GM18507 (cell line): Measurements from ENCODE around the gene CCDC179.

Source experiments
- DNase-seq: peaks from one replicate; pipeline ENCODE4 v3.0.0; 2011; ENCODE audit warnings: low read depth; ENCODE audit not compliant: insufficient read length; ENCODE audit errors: extremely low spot score
- FAIRE-seq: peaks from 2 replicates; lab custom pipeline; 2011; peaks lifted over from hg19 to GRCh38; lab: Jason Lieb, UNC

The CCDC179 gene

DNA sequence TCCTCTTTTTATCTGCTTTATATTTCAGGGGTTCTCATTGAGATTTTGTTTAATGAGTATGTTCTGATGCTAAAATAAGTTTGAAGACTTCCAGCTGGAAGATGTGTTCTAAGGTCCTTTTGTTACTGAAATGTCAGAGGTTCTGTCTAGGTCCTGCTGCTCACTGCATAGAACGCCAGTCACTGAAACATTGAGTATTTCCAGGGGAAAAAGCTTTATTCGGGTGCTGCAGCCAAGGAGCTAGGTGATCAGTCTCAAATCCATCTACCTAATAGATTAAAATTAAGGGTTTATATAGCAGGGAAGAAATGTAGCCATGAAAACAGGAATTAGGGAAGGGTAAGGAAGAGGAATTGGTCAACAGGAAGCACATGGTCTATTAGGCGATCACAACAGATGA lies 50.4 kb downstream of the CCDC179 start:
- no peak for FAIRE-seq
- no peak for DNase-seq

DNA sequence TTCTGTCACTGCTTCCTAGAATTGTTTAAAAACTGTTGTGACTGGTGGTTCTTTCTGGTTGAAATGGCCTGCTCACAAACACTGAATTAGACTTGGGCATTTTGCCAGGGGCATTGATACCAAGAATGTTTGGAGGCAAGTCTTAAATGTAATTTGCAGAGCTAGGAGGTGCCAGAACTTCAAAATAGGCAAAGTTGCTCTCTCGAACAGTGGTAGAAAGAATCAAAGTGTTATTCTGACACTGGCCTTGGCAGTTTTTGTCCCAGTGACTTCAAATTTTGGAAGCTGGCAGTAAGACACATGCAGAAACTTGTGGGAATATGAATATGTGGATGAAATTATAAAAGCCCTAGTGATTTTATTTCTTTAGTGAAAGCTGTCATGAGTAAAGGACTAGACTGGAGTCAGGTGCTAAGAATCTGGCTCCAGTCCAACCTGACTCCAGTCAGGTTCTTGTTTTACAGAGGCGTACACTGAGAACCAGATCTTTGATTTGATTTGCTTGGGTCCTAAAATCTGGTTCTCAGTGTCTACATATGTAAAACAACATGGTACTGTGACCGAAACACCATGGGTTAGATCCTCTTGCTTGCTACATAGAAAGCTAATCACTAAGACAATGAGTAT lies 51.6 kb downstream of the CCDC179 start:
- FAIRE-seq = no peak
- DNase-seq = no peak

DNA sequence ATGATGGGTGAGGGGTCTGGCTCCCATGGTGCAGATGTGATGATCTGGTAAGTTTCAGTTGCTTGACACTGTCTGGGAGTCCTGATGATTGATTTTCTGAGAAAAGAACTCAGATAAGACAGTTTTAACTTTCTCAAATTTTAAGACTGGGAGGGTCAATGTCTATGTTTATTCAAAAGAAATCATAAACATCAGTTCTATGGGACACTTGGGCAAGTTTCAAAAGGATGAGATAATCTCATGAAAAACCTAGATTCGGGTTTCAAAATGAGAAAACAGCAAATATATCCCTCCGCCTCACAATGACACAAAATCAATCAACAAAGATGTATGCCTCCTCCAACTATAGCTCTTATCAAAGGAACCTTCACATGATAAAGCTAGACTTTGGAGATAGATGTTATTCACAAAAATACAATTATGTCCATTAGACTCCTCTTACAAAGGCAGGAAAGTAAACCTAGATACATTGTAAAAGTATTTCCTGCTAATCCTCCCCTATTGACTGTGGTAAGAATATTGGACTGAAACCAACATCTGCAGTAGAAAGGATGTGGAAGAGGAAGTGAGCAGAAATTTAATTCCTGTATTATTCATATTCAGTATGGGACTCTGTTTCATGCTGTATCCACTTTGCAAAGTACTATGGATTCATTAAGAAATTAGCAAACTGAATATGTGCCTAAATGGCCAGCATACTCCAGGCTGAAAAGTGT lies 52.3 kb downstream of the CCDC179 start:
- DNase-seq = no peak
- FAIRE-seq = peak; percentile 52

DNA sequence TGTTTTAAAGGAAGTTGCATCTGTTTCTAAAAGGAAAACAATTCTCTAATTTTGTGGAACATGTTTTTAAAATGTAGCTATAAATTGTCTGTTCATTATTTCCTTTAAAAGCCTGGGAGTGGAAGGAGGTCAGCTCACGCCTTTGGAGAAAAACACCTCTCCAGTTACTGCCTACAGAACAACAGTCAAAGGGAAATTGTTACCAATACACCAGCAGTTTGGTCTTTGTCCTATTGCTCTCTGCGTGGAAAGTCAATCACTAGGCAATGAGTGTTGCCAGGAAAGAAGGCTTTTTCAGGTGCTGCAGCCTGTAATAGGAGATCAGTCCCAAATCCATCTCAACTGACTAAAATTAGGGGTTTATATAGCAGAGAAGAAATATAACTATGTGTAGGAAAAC lies 52.9 kb downstream of the CCDC179 start:
- FAIRE-seq (no peak), DNase-seq (no peak)

DNA sequence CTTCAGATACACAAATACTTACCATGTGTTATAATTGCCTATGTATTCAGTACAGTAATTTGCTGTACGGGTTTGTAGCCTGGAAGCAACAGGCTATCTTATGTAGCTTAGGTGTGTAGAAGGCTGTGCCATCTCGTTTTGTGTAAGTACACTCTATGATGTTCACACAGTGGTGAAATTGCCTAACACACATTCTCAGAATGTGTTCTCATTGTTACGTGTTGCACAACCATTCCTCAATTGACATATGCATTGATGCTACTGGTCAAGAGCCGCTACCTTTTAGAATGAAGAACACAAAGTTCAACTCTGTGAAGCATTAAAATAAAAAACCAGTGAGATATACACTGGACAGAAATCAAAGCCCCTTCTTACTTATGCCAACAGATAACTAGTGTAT lies 57.4 kb downstream of the CCDC179 start:
- FAIRE-seq (no peak), DNase-seq (no peak)

DNA sequence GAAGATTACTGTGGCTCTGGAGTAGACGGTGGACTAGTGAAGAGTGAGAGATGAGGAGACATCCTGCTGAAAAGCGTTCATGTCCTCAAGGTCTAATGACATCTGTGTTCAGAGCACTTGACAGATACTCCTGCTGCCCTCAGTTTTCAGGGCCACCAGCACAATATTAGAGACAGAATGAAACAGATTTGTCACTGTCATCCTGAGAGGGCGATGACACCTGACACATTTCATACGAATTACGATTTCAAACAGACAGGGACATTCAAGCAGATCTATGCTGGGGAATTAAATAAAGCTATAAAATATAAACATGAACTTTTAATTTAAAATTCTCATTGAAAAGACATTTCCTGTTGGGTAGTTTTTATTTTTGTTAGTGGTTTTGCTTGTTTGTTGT lies 59.8 kb downstream of the CCDC179 start:
- DNase-seq (no peak), FAIRE-seq (no peak)

DNA sequence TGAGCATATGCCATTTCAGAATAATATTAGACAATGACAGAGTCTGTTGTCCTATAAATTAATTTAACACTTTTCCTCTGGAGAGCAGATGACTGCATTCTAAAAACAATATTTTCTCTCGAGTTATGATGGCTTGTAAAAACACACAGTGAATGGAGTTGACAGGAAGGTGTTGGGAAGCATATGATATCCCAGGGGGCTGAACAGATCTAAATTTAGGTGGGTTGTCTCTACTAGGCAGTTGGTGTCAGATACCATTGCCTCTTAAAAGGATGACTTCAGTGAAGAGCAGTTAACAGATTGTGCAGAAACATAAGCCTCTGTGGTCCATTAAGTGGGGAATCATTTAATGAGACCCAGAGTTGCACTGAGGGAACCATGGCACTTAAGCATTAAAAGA lies 61.4 kb downstream of the CCDC179 start:
- FAIRE-seq = no peak

DNA sequence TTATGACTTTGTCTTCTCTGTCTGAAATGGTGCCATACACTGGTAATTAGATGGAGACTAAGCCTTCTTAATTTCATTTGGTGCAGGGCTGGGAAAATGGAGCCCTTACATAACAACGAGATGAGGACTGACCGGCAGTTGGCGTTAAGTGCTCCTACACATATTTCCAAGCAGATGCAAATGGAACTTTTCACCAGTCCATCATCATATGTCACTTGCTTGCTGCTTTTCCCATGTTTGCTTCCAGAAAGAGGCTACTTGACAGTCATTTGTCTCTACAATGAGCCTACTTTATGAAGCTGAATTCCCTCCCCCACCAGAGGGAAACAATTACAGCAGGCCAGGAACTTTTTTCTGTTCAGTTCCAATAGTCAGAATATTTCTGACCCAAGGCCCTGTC lies 63.2 kb downstream of the CCDC179 start:
- DNase-seq = no peak
- FAIRE-seq = no peak

More for the DNA sequence above, 61.4 kb downstream of the CCDC179 start:
- DNase-seq = no peak
